ENCODE data around the gene A3GALT2. TPM values are rescaled to one million over a fixed set of nuclear protein-coding genes. Genes with fewer than 3 reads are reported as not detected.
A peak's percentile ranks its signal among the peaks of the same experiment; 100 is the strongest.

The A3GALT2 gene
- total RNA-seq, 1 donor from 2014 or later = not detected

DNA sequence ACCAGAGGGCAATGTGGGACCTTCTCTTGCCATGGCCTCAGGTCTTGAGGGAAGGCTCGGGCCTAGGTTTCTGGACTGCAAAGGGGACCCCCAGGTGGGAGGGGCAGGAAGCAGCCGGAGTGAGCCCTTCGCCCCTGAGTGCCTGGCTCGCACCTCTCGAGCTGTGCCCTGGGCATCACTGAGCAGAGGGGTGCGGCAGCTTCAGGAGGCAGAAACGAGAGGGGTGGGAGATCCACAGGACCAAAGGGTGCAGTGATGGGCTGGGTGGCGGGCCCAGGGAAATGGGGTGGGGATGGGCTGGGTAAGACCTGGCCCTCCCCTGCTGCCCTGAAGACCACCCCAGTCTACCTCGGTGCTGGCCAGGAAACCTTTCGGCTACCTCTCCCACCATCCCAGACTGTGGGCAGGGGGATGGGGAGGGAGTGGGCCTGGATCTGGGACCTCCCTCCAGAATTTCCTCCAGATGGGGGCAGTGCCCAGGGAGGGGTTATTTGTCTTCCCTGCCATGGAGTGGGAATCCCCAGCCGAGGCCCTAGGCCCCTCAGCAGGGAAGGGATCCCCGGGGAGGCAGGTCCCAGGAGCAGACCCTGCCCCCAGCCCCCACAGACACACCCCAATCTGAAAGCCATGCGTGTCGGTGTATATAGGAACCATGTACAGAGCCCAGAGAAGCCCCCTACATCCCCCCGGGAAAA is 21.3 kb downstream of the A3GALT2 start:
- Histone ChIP-seq H3F3A (ENCODE audit: low read depth) (peaks cover 5% of the 10 kb centered on the region), H3K36me3 (no peaks in the 10 kb centered on the region), H3K4me2 (no peak overlapping the region), H4K20me1 (ENCODE audit: low read depth) (peaks cover 5% of the 10 kb centered on the region), H3K79me2 (ENCODE audit: low read depth) (no peaks in the 10 kb centered on the region), H3K27me3 (no peaks in the 10 kb centered on the region), H3K4me3 (no peak overlapping the region), H2AFZ (replicated peaks) (no peak overlapping the region), H3K4me1 (no peaks in the 10 kb centered on the region), H3K9ac (no peak overlapping the region), H3K27ac (no peak overlapping the region), H3K9me3 (ENCODE audit: low read depth) (no peaks in the 10 kb centered on the region)
- Mint-ChIP-seq H3K27ac (no peak overlapping the region), H3K4me1 (no peaks in the 10 kb centered on the region), H3K9me3 (peaks cover 2% of the 10 kb centered on the region), H3K4me3 (no peak overlapping the region), H3K36me3 (peaks cover 38% of the 10 kb centered on the region), H3K27me3 (ENCODE audit: insufficient read depth, low read depth) (peaks cover 3% of the 10 kb centered on the region)
- DNase-seq (ENCODE audit: low spot score) = no peak
- TF ChIP-seq EZH2phosphoT487 (IDR thresholded peaks at IDR 0.05) (no peak), EZH2 (IDR thresholded peaks at IDR 0.05) (no peak)
- TF ChIP-seq, protein P1, sequence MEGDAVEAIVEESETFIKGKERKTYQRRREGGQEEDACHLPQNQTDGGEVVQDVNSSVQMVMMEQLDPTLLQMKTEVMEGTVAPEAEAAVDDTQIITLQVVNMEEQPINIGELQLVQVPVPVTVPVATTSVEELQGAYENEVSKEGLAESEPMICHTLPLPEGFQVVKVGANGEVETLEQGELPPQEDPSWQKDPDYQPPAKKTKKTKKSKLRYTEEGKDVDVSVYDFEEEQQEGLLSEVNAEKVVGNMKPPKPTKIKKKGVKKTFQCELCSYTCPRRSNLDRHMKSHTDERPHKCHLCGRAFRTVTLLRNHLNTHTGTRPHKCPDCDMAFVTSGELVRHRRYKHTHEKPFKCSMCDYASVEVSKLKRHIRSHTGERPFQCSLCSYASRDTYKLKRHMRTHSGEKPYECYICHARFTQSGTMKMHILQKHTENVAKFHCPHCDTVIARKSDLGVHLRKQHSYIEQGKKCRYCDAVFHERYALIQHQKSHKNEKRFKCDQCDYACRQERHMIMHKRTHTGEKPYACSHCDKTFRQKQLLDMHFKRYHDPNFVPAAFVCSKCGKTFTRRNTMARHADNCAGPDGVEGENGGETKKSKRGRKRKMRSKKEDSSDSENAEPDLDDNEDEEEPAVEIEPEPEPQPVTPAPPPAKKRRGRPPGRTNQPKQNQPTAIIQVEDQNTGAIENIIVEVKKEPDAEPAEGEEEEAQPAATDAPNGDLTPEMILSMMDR (IDR thresholded peaks at IDR 0.05) = no peak

DNA sequence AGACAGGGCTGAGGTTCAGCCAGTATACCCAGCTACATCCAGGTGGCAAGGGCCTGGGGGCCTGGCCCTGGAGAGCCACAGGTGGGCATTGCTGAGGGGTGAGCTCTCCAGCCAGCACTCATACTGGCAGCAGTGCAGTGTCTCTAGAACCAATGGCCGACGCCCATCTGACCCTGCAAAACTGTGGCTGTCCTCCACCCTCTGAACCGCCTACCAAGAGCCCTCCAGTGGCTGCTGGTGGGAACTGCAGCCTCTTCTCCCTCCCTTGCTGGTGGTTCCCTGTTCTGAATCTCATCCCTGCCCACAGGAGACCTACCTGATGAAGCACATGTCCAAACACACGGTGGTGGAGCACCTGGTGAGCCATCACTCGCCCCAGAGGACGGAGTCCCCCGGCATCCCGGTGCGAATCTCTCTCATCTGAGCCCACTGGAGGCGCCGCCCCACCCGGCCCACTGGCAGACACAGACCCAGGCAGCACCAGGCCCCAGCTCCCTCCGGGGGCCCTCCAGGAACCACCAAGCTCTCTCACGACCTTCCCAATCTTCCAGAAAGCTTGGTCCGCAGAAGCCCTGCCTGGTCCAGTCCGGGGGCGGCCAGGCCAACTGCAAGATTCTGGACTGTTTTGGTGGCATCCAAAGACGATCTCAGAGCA is 22.1 kb downstream of the A3GALT2 start:
- no peak for TF ChIP-seq EZH2 (IDR thresholded peaks at IDR 0.05)
- TF ChIP-seq, protein P1 (IDR thresholded peaks at IDR 0.05) = peak; percentile 76
- no peak for TF ChIP-seq EZH2phosphoT487 (IDR thresholded peaks at IDR 0.05)
- H2AFZ ChIP-seq (replicated peaks) = no peak overlapping the region
- no peaks in the 10 kb centered on the region for H3K4me1 Mint-ChIP-seq
- no peaks in the 10 kb centered on the region for H3K79me2 ChIP-seq (ENCODE audit: low read depth)
- no peak overlapping the region for H3K27ac ChIP-seq
- H3K9me3 ChIP-seq (ENCODE audit: low read depth) = no peaks in the 10 kb centered on the region
- H3K4me3 Mint-ChIP-seq = no peak overlapping the region
- H3K27me3 ChIP-seq = no peaks in the 10 kb centered on the region
- no peaks in the 10 kb centered on the region for H3K36me3 ChIP-seq
- no peaks in the 10 kb centered on the region for H3K4me1 ChIP-seq
- peaks cover 2% of the 10 kb centered on the region for H3K9me3 Mint-ChIP-seq
- H3K4me3 ChIP-seq = no peak overlapping the region
- peaks cover 11% of the 10 kb centered on the region for H4K20me1 ChIP-seq (ENCODE audit: low read depth)
- peaks cover 6% of the 10 kb centered on the region for H3K27me3 Mint-ChIP-seq (ENCODE audit: insufficient read depth, low read depth)
- peak; percentile 79 for DNase-seq (ENCODE audit: low spot score)
- H3K27ac Mint-ChIP-seq = no peak overlapping the region
- peaks cover 5% of the 10 kb centered on the region for H3F3A ChIP-seq (ENCODE audit: low read depth)
- no peak overlapping the region for H3K4me2 ChIP-seq
- no peak overlapping the region for H3K9ac ChIP-seq
- H3K36me3 Mint-ChIP-seq = peaks cover 42% of the 10 kb centered on the region

DNA sequence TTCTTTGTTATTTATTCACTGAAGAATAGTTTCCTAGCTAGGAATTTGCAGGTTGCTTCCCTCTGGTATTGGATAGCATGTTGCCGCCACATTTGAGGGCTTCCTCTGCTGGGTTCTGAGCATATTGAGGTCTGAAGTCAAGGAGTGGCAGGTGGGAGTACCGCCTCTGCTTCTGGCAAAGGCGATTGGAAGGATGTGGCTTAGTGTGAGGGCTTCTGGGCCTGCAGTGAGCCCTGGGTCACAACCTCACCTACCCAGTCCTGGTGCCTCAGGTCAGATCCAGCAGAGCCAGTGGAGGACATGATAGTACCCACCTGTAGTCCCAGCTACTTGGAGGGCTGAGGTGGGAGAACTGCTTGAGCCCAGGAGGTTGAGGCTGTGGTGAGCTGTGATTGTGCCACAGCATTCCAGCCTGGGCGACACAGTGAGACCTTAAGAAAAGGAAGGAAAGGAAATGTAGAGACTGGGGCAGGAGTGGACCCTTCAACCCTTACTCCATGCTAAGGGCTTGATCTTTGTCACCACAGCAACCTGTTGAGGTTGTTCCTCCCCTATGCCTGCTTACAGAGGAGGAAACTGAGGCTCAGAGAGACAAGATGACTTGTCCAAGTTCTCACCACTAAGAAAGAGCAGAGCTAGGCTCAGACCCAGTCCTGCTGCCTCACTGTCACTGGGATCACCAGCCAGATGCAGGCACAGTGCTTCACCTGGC is 22.8 kb downstream of the A3GALT2 start:
- Histone ChIP-seq H3K9me3 (ENCODE audit: low read depth) (no peaks in the 10 kb centered on the region), H3K79me2 (ENCODE audit: low read depth) (no peaks in the 10 kb centered on the region), H3K27ac (no peak overlapping the region), H3K36me3 (no peaks in the 10 kb centered on the region), H3K27me3 (no peaks in the 10 kb centered on the region), H3K9ac (no peak overlapping the region), H3K4me3 (no peak overlapping the region), H3F3A (ENCODE audit: low read depth) (peaks cover 5% of the 10 kb centered on the region), H3K4me1 (no peaks in the 10 kb centered on the region), H3K4me2 (no peak overlapping the region), H2AFZ (replicated peaks) (no peak overlapping the region), H4K20me1 (ENCODE audit: low read depth) (peaks cover 17% of the 10 kb centered on the region)
- DNase-seq (ENCODE audit: low spot score) = no peak
- Mint-ChIP-seq H3K9me3 (peaks cover 2% of the 10 kb centered on the region), H3K4me1 (no peaks in the 10 kb centered on the region), H3K36me3 (peaks cover 43% of the 10 kb centered on the region), H3K27me3 (ENCODE audit: insufficient read depth, low read depth) (peaks cover 6% of the 10 kb centered on the region), H3K27ac (no peak overlapping the region), H3K4me3 (no peak overlapping the region)
- TF ChIP-seq, protein P1 (IDR thresholded peaks at IDR 0.05) = no peak
- TF ChIP-seq EZH2phosphoT487 (IDR thresholded peaks at IDR 0.05) = no peak
- TF ChIP-seq EZH2 (IDR thresholded peaks at IDR 0.05) = no peak
